NCI-H510A (cell line): ENCODE data around the gene KCTD10.

Source experiments
- DNase-seq: peaks from one replicate; lab custom pipeline; 2025; lab: John Stamatoyannopoulos, UW

KCTD10 gene

DNA sequence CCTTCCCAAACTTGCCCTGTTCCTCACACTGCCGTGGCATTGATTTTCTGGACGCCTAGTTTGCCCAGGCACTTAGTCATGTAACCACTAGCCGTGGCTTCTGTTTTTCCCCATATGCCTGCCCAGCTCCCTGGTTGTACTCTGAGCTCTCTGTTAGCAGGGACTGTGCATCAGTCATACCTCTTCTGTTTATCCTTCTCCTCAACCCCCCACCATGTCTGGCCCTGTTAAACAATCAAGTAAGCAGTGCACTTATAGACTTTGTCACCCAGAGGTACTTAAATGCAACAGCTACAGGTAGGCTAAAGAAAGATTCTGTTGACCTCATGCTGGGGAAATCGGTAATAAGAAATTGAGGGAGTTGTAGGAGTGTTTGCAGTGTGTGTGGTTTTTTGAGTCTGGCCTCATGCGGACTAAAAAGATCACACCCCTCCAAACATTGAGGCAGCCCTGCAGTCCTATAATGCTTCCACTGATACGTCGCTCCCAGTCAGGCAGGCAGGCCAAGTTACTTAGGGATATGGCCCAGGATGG is 17.3 kb upstream of the KCTD10 start:
- no peak for DNase-seq

- DNase-seq: no peak
Observed at GRCh38 chr12:109493938-109494337, 16.8 kb upstream of the KCTD10 start.

- DNase-seq: no peak
Observed at GRCh38 chr12:109493090-109493489, 16.0 kb upstream of the KCTD10 start.

DNA sequence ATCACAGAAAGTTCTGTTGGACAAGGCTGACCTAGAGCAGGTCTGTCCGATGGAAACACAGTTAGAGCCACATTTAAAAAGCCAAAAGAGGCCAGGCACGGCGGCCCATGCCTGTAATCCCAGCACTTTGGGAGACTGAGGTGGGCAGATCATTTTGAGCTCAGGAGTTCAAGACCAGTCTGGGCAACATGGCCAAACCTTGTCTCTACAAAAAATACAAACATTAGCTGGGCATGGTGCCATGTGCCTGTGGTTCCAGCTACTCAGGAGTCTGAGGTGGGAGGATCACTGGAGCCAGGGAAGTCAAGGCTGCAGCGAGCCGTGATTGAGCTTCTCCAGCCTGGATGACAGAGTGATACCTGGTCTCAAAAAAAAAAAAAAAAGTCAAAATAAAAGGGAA is 15.3 kb upstream of the KCTD10 start:
- DNase-seq: no peak

GRCh38 chr12:109491671-109492070 is 14.6 kb upstream of the KCTD10 start:
- DNase-seq: no peak

DNA sequence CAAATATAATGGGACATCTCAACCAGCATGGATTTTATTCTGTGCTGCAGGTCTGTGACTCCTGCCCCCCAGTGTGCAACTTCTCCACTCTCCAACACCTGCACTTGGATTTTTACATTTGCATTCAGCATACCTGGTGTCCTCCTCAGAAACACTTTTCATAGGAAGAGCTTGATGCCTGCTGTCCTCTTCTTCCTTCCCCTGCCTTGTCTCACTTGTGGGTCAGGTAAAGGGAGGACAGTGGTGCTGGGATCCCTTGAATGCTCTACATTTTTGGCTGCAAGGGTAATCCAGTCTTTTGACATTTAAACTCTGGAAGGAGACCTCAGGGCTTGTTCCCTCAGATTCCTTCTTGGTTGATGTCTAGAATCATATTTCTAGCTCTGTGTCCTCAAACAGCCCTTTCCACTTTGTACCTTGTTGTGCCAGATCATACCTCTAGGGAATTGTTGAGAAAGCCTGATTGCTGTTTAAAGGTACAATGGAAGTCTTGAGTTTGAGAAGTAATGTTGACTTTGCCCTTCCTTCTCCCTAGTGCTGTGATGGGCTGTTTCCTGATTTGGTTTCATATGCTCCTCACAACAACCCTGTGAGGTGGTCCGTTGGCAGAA is 13.0 kb upstream of the KCTD10 start:
- DNase-seq: no peak

GRCh38 chr12:109489016-109489954 is 12.2 kb upstream of the KCTD10 start:
- DNase-seq: no peak

DNA sequence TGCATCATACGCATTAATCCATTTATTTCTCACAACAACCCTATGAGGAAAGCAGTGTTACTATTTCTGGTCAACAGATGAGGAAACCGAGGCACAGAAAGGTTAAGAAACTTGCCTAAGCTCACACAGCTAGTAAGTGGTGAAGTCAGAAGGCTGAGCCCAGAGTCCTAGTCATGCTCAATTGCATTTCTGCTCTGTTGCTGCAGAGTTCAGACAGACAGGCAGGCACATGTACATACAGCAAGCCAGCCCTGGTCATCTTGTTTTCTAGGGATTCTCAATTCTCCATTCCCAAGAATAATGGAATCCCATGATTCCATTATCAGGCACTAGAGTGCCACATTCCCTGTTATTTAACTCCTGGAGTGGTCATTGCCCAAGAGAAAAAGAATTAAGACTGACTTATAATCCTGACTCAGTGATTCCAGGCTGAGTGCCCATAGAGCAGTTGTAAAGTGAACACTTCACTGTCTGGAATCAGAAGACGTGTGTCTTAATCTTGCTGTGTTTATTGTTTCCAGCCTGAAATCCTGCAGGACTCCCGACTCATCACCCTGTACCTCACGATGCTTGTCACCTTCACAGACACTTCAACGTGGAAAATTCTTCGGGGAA is 11.1 kb upstream of the KCTD10 start:
- no peak for DNase-seq

DNA sequence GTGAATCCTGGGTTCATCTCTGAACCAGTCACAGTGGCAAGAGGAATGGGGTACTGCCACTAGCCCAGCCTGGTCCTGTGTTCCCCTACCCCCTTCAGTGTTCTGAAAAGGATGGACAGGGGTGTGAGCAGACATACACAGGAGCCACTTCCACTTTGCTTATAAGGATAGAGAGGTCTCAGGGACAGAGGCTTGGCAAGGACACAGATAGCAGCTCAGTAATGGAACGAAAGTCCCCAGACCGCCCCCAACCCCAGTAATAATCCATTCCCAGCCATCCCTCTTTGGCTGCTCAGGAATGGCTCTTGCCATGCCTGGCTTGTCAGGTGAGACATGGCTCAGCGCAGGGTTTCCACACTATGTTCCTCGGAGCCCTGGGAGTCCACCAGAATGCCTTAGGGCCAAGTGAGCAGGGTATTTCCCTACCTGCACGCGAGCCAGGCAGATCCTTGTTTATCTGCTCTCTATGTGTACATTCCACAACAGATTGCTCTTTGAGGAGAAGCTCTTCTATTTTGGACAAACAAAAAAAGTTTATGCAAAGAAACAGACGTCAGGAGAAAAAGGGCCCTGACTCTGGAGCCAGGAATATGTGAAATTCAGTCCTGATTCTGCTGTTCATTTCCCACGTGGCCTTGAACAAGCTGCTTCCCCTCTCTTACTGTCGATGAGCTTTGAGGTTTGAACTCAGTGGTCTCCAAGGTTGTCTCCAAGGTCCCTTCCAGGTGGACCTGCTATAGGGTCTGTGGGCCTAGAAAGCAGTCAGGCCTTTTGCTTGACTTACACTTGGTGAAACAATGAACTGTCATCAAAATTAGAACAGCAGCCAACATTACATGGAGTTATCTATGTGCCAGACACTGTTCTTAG is 10.3 kb upstream of the KCTD10 start:
- DNase-seq: no peak

- no peak for DNase-seq
Observed at GRCh38 chr12:109485201-109485600, 8.1 kb upstream of the KCTD10 start.

DNA sequence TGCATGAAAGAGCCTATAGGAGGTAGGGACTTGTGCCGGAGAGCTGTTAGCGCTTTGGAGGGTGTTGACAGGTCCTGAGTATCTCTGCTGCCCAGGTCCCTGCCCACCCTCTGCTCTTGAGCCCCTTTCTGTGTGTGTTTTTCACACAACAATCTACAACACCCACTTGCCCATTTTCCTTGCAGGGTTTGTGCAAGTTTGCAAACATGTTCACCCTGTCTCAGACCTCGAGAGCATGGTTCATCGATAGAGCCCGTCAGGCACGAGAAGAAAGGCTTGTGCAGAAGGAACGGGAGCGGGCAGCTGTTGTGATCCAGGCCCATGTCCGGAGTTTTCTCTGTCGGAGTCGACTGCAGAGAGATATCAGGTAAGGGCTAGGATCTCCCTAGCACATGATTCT is 6.2 kb upstream of the KCTD10 start:
- no peak for DNase-seq

DNA sequence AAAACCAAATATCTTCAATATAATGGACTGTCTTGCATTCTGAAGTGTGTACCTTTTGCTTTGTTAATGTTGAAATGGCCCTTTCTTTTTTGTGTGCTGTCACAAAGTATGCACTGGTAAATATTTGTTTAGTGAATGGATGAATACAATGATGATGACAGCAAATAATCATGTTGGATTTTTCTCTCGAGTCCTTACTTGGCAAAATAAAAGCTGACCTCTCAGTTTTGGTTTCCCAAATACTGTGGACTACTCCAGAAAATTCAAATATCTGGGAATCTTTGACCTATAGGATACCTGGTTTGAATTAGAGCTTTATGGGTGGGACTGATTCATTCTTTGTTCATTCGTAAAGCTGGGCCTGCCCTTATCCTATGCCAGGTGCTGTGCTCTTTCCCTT is 5.8 kb upstream of the KCTD10 start:
- no peak for DNase-seq

GRCh38 chr12:109482491-109482890 is 5.4 kb upstream of the KCTD10 start:
- no peak for DNase-seq

- DNase-seq: no peak
Observed at GRCh38 chr12:109481863-109482262, 4.8 kb upstream of the KCTD10 start.

GRCh38 chr12:109480356-109480755 is 3.3 kb upstream of the KCTD10 start:
- DNase-seq: no peak

- no peak for DNase-seq
Observed at GRCh38 chr12:109479761-109480160, 2.7 kb upstream of the KCTD10 start.

DNA sequence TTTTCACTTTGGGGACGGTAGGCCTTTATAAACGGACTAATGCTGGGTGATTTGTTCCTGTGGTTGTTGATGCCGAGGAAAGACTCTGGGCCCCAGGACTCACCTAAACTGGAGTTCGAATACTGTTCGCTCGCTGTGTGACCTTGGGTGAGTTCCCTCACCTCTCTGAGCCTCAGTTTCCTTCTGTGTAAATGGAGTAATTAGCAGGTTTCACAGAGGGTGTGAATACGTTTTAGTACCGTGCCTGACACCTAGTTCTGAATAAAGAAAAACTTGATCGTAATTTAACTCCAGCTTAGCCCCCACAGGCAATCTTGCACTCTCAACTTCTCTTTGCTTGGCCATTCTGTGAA is 839 bp upstream of the KCTD10 start:
- DNase-seq: no peak

DNA sequence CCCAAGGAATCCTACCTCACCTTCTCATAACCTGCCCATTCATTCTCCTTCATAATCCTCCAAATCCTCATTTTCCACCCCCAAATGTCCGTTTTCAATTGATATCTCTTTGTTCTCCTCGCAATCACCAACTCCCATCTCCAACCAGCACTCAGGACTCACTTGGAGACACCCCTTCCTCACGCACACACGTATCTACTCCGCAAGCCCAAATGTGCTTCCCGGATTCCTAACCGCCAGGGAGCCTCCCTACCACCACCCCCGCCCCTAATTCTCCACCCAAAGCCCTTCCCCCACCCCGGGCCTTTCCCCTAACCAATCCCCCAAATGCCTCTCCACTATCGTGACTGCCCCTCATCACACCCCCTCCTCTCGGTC is 304 bp downstream of the KCTD10 start:
- no peak for DNase-seq

GRCh38 chr12:109475993-109476806 is 900 bp downstream of the KCTD10 start:
- DNase-seq: no peak

DNA sequence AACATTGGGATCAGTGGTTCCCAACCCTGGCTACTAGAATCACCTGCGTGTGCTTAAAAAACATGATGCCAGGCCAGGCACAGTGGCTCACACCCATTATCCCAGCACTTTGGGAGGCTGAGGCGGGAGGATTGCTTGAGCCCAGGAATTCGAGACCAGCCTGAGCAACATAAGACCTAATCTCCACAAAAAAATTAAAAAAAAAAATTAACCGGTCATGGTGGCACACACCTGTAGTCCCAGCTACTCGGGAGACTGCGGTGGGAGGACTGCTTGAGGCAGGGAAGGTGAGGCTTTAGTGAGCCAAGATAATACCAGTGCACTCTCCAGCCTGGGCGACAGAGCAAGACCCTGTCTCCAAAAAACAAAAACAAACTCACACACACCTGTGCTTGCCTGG is 2.0 kb downstream of the KCTD10 start:
- no peak for DNase-seq
